AG04450 (cell line): ENCODE measurements around the gene AATK. TPM values are rescaled to one million over a fixed set of nuclear protein-coding genes. Genes with fewer than 3 reads are reported as not detected.

Experiments
- CTCF ChIA-PET: fragments of 300-600, 350-600 bp; formaldehyde crosslinking; extraction: SDS; loops from one replicate; lab custom pipeline; 2022; ENCODE audit warnings: antibody characterized with exemption, inconsistent platforms; lab: Charles Lee
- POLR2A ChIA-PET: fragments of 350-600 bp; formaldehyde crosslinking; extraction: SDS; loops from one replicate; lab custom pipeline; 2021; ENCODE audit warnings: antibody characterized with exemption, inconsistent platforms; lab: Yijun Ruan, JAX
- DNase-seq: peaks from one replicate; pipeline ENCODE4 v3.0.0-alpha.2; 2011; ENCODE audit warnings: low read depth, low spot score
- H3K27ac ChIP-seq: one replicate; pipeline ENCODE4 v1.5.1; 2012; ENCODE audit warnings: low read depth, low read length, control low read depth
- H3K27me3 ChIP-seq: one replicate; pipeline ENCODE4 v1.6.0; 2012; ENCODE audit warnings: low read length; ENCODE audit not compliant: control insufficient read depth, insufficient read depth
- H3K4me3 ChIP-seq: 2 replicates; pipeline ENCODE4 v1.5.1; 2011; ENCODE audit warnings: mild to moderate bottlenecking, low read depth, low read length, control low read depth
- H3K9me3 ChIP-seq: 2 replicates; pipeline ENCODE4 v1.5.1; 2012; ENCODE audit warnings: low read length; ENCODE audit not compliant: control insufficient read depth, insufficient read depth
- polyA plus RNA-seq: library from polyadenylated mRNA; depleted of rRNA; stranded (reverse); fragments of >200 nt; gene quantifications from 2 replicates; pipeline ENCODE4 v1.2.3, GENCODE V29; 2011
- TF ChIP-seq, protein P1 (sequence below): IDR thresholded peaks from 2 replicates; pipeline ENCODE4 v1.5.1; 2011; ENCODE audit warnings: low read depth, low read length, control low read depth, inconsistent platforms

AATK gene
- polyA plus RNA-seq, 1 experiment, result 0.16 TPM

DNA sequence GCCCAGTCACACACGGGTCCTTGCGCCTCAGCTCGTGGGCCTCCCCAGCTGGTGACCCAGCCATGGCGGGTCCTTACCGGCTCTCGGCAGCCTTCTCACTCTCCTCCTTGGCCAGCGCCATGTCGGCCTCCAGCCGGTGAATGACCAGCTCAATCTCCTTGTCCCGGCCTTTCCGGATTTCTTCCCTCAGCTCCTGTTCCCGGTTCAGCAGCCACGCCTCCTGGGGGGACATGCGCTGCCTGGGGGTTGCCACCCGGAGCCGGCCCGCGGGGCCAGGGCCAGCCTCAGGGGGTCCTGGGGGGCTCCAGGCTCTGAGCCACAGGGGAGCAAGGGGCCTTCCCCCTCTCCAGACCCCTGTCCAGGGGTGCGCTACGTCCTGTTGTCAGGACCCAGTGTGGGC, 25.1 kb upstream of the AATK start:
- TF ChIP-seq, protein P1, sequence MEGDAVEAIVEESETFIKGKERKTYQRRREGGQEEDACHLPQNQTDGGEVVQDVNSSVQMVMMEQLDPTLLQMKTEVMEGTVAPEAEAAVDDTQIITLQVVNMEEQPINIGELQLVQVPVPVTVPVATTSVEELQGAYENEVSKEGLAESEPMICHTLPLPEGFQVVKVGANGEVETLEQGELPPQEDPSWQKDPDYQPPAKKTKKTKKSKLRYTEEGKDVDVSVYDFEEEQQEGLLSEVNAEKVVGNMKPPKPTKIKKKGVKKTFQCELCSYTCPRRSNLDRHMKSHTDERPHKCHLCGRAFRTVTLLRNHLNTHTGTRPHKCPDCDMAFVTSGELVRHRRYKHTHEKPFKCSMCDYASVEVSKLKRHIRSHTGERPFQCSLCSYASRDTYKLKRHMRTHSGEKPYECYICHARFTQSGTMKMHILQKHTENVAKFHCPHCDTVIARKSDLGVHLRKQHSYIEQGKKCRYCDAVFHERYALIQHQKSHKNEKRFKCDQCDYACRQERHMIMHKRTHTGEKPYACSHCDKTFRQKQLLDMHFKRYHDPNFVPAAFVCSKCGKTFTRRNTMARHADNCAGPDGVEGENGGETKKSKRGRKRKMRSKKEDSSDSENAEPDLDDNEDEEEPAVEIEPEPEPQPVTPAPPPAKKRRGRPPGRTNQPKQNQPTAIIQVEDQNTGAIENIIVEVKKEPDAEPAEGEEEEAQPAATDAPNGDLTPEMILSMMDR, result no peak
- DNase-seq, result no peak
- POLR2A ChIA-PET, result no interaction called here
- H3K27ac ChIP-seq, result no peak overlapping the region
- H3K9me3 ChIP-seq, result no peaks in the 10 kb centered on the region; the same call in 1 of the 2 replicates
- no peaks in the 10 kb centered on the region for H3K27me3 ChIP-seq
- H3K4me3 ChIP-seq, result no peak overlapping the region
- CTCF ChIA-PET, result interaction anchor here (0.7 to 2.0 kb wide), 2 partner anchors 10 to 48 kb away, joined by 3 to 6 read pairs; no protein-coding TSS in a partner anchor

DNA sequence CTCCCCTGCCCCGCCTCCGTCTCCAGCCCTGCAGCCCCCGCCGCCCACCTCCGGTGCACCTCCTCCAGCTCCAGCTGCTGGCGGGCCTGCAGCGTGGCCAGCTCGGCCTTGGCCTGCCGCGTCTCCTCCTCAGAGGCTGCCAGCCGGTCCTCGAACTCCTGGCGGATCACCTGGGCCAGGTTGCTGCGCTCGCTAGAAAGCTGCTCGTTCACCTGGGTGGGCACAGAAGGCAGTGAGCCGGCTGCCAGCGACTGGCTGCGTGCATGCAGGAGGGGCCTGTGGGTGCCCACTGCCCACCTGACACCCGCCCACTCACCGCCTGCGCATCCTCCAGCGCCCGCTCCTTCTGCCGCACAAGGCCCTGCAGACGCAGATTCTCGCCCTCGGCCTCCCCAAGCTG, 24.6 kb upstream of the AATK start:
- Histone ChIP-seq H3K27ac (no peak overlapping the region), H3K9me3 (no peaks in the 10 kb centered on the region; the same call in 1 of the 2 replicates), H3K4me3 (no peak overlapping the region), H3K27me3 (no peaks in the 10 kb centered on the region)
- DNase-seq, result no peak
- TF ChIP-seq, protein P1, result no peak
- POLR2A ChIA-PET, result no interaction called here
- CTCF ChIA-PET, result interaction anchor here (0.7 to 2.0 kb wide), 2 partner anchors 10 to 48 kb away, joined by 3 to 6 read pairs; no protein-coding TSS in a partner anchor

DNA sequence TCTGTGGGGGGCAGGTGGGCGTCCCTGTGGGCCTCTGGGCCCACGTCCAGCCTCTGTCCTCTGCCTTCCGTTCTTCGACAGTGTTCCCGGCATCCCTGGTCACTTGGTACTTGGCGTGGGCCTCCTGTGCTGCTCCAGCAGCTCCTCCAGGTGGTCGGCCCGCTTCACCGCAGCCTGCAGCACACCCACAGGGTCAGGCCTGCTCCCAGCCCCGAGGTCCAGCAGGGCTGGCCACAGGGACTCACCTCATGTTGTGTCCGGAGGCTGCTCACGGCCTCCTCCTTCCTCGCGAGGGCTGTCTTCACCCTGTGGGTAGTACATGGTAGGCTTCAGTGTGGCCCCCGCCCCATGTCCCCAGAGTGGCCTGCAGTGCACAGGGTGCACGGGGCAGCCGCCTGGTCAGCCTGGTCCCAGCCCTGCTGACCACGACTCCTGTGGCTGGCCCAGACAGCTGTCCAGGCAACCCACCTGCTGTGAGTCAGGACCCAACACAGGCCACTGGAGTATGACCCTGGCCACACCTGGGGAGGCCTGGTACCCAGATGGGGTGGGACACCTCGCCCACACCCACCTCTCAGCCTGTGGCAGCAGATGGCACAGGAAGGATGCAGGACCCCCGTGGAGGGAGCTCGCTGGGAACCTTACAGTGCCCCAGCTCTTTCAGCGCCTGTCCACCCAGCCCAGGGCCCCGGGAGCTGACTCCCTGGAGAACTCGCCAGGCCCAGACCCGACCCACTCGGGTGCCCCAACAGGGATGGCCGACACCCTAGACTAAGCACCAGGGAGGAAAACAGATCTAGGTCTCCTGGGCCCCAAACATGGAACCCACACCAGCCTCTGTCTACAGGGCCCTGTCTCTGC, 23.9 kb upstream of the AATK start:
- Histone ChIP-seq H3K27ac (no peak overlapping the region), H3K4me3 (no peak overlapping the region), H3K9me3 (no peaks in the 10 kb centered on the region; the same call in 1 of the 2 replicates), H3K27me3 (no peaks in the 10 kb centered on the region)
- TF ChIP-seq, protein P1, result no peak
- ChIA-PET POLR2A (no interaction called here), CTCF (interaction anchor here (2.0 kb wide), 1 partner anchor 11 kb away, joined by 6 read pairs; no protein-coding TSS in a partner anchor)
- DNase-seq, result no peak

DNA sequence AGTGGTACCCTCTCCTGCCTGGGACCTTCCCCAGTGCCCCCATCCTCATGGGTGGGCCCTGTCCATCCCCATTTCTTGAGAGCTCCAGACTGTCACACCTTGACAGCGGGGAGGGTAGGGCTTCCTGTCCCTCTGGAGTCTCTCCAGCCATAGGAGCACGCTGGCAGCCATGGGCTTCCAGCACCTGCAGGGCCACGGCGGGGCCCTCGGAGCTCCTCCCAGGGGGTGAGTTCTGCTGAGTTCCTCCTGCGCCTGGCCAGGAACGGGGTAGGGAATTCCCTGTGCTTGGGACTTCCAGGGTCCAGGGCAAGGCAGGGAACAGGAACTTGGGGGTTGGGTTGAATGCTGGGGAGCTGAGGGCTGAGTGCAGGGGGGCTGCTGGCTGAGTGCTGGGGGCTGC, 23.0 kb upstream of the AATK start:
- Histone ChIP-seq H3K4me3 (no peak overlapping the region), H3K27me3 (peaks cover 6% of the 10 kb centered on the region), H3K9me3 (peaks cover 2% of the 10 kb centered on the region; the same call in 1 of the 2 replicates), H3K27ac (no peak overlapping the region)
- TF ChIP-seq, protein P1, result no peak
- ChIA-PET POLR2A (no interaction called here), CTCF (no interaction called here)
- DNase-seq, result no peak

DNA sequence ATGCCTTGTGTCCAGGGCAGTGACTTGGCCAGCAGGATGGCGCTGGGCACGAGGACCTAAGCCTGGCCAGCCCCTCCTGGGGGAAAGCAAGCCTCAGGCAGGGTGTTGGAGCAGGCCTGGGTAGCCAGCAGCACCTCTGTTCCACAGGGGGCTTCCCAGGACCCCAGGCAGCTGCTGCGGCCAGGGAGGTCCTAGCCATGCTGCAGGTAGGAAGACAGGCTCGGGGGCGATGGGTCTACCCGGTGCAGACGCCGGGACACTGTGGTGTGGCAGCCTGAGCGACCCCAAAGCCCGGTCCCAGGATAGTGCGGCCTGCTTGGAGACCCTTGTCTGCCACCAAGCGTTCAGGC, 22.4 kb upstream of the AATK start:
- ChIA-PET POLR2A (no interaction called here), CTCF (no interaction called here)
- H3K27me3 ChIP-seq, result peaks cover 8% of the 10 kb centered on the region
- peaks cover 7% of the 10 kb centered on the region; the same call in 1 of the 2 replicates for H3K9me3 ChIP-seq
- no peak overlapping the region for H3K27ac ChIP-seq
- H3K4me3 ChIP-seq, result no peak overlapping the region
- DNase-seq, result no peak
- TF ChIP-seq, protein P1, result no peak
